Adrenal gland (tissue), 5 donors: ENCODE measurements around the gene PLA2G4F.

ENCODE experiments used
- CTCF ChIP-seq, 6 experiments: fragments of 450-650 bp in 4 of 6; fragments of 200-600 bp in 2 of 6; sonication (generic) in 1 of 6; IDR thresholded peaks; 1 replicate in 5 of 6; 2 replicates in 1 of 6; pipeline versions ENCODE4 v1.5.1 to v1.8.0; 2016 to 2021; ENCODE audit warnings: antibody characterized with exemption in 6 of 6, mild to moderate bottlenecking in 2 of 6, moderate library complexity in 1 of 6
- POLR2A ChIP-seq, 2 donors: fragments of 450-650 bp; IDR thresholded peaks; one replicate each; pipeline ENCODE4 v1.6.1; 2017; ENCODE audit warnings: antibody characterized with exemption in 2 of 2, mild to moderate bottlenecking in 2 of 2, moderate library complexity in 1 of 2
- donor health status: DM: no; HTN: no; CAD: no.

GRCh38 chr15:42100021-42100800 is 56.2 kb downstream of the PLA2G4F start:
- TF ChIP-seq CTCF (IDR thresholded peaks at IDR 0.05) (no peak), POLR2A (IDR thresholded peaks at IDR 0.05) (no peak)
